RCC 7860 (cell line): ENCODE measurements around the gene KCP.
"Not testable (repeated sequence)": the region's sequence is repeated elsewhere in the genome, so short reads cannot be mapped to it uniquely, and the experiment has no call there.

Experiments used
- DNase-seq: peaks from one replicate; pipeline ENCODE4 v3.0.0-alpha.2; 2015; ENCODE audit warnings: low spot score
- FAIRE-seq: peaks from 2 replicates; lab custom pipeline; 2012; peaks lifted over from hg19 to GRCh38; lab: Jason Lieb, UNC

Gene KCP

GRCh38 chr7:128910569-128910945, at the start of gene KCP:
TSS of gene KCP (minus strand) at chr7:128910709. CDS start at chr7:128910676, 33 bp downstream.
- FAIRE-seq (no peak), DNase-seq (no peak)

DNA sequence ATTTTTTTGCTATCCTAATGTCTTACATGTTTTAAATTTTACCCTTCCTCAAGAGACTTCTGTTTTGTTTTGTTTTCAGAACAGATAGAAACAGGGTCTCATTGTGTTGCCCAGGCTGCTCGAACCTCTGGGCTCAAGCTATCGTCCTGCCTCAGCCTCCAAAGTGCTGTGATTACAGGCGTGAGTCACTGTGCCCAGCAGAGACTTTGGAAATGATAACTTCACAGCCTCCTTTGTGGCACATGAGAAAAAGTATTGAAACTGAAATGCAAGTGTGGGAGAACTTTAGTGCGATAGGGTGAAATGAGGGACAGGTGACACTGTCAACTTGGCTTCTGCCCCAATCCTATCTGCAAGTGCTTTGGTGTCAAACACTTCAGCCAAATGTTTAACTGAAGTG, 48.8 kb upstream of the KCP start:
- FAIRE-seq (no peak), DNase-seq (no peak)

DNA sequence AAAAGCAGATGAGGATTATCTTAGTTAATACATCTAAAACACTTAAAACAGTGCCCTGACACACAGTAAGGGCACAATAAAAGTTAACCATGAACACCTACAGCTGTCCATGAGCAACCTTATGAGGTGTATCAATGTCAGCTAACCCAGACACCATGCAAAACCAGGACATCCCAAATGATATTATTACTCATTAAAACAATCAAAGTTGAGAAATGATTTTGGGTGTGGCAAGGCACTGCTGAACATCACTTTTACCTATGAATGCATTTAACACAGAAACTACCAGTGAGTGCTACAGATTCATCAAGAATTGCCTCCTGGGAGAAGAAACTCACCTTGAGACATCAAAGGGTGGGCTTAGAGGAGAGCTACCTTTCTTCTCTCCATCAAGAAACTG, 45.5 kb upstream of the KCP start:
- DNase-seq (no peak), FAIRE-seq (no peak)

GRCh38 chr7:128954830-128955802, 44.6 kb upstream of the KCP start:
- DNase-seq (no peak), FAIRE-seq (no peak)

DNA sequence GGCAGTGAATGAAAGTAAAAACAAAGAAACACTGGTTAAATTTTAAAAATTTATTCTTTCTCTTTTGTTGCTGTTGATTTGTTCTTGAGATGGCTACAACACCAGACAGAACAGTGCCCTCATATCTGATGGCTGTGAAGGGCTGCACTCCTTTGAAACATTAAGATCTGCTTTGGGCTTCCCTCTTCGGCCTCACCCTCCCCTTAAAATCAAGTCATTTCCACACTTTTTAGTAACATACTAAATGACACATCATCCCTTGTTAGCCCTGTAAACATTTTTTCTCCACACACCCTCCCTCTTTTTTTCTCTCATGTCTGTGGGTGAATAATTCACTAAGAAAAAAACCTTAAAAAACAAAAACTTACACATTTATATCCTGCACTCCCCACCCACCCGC, 43.6 kb upstream of the KCP start:
- no peak for FAIRE-seq
- DNase-seq, result no peak

DNA sequence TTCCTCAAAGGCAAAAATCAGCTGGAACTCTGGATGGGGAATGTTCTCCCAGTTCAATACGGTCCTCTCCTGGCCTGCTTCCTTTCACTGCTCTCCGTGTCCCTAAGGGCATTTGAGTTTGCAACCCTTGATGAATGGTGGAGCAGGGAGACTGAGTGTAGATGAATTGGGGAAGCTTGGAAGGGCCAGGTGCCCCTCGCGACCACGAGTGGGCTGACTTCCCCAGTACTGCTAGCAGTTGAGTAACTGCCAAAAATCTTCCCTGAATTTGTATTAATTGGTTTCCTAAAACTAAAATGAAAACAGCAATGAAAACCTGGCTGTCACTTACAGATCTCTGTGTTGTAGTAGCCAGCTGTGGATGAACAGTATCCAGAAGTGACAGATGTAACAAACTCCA, 40.8 kb upstream of the KCP start:
- DNase-seq (no peak), FAIRE-seq (no peak)

GRCh38 chr7:128948976-128949760, 38.7 kb upstream of the KCP start:
- FAIRE-seq (no peak), DNase-seq (no peak)

DNA sequence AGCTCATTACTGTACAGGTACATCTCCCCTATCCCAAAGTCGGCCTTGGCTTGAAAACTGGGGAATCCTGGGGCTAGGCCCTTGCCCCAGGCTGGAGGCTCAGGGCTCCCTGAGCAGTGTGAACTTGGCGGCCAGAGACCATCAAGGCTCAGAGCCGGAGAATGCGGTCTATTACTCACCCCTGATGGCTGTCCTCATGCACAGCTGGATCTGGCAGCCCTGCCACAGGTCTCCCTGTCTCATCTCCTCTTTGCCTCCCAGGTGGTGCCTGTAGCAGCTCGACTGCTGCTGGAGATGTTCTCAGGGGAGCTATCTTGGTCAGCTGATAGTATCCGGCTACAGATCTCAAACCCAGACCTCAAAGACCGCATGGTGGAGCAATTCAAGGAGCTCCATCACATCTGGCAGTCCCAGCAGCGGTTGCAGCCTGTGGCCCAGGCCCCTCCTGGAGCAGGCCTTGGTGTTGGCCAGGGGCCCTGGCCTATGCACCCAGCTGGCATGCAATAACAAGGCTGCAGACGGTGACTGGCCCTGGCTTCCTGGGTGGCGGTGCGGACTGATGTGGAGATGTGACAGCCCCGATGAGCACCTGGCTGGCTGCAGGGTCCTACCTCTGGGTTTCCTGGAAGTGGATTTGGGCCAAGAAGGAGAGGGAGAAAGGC, 37.9 kb upstream of the KCP start:
- no peak for FAIRE-seq
- no peak for DNase-seq

- DNase-seq (no peak), FAIRE-seq (no peak)
Measured at GRCh38 chr7:128947854-128948253, 37.3 kb upstream of the KCP start.

- no peak for FAIRE-seq
Measured at GRCh38 chr7:128946936-128947830, 36.7 kb upstream of the KCP start.

DNA sequence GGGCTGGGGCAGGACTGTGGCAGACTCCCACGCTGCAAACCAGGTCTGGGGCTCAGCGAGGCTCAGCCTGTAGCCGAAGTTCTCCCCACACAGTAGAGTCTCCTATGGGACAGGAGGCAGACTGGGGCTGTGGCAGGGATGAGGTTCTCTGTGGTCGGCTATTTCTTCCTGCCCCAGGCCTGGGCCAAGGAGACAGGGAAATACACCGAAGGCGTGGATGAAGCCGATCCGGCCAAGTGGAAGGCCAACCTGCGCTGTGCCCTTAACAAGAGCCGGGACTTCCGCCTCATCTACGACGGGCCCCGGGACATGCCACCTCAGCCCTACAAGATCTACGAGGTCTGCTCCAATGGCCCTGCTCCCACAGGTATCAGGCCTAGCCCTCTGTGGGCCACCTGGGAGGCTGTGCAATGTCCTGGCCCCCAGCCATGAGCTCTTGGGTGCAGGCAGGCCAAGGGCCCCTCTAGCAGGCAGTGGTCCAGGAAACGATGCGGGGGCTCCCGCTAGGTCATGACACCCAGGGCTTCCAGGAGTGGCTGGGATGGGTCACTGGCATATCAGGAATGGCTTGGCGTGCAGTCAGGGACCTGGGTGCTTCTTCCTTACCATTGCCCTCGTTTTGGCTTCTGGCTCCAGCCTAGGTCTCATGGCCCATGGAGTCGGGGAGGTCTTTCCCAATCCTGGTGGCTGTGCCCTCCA, 35.3 kb upstream of the KCP start:
- DNase-seq (no peak), FAIRE-seq (no peak)

More at GRCh38 chr7:128946936-128947830, 36.7 kb upstream of the KCP start:
- no peak for DNase-seq

- DNase-seq (no peak), FAIRE-seq (no peak)
Measured at GRCh38 chr7:128944487-128945236, 34.2 kb upstream of the KCP start.

GRCh38 chr7:128943251-128943650, 32.7 kb upstream of the KCP start:
- DNase-seq, FAIRE-seq: not testable (repeated sequence)

GRCh38 chr7:128941946-128942526, 31.5 kb upstream of the KCP start:
- DNase-seq (no peak), FAIRE-seq (no peak)

- DNase-seq, result no peak
- FAIRE-seq, result no peak
Measured at GRCh38 chr7:128941323-128941890, 30.9 kb upstream of the KCP start.

DNA sequence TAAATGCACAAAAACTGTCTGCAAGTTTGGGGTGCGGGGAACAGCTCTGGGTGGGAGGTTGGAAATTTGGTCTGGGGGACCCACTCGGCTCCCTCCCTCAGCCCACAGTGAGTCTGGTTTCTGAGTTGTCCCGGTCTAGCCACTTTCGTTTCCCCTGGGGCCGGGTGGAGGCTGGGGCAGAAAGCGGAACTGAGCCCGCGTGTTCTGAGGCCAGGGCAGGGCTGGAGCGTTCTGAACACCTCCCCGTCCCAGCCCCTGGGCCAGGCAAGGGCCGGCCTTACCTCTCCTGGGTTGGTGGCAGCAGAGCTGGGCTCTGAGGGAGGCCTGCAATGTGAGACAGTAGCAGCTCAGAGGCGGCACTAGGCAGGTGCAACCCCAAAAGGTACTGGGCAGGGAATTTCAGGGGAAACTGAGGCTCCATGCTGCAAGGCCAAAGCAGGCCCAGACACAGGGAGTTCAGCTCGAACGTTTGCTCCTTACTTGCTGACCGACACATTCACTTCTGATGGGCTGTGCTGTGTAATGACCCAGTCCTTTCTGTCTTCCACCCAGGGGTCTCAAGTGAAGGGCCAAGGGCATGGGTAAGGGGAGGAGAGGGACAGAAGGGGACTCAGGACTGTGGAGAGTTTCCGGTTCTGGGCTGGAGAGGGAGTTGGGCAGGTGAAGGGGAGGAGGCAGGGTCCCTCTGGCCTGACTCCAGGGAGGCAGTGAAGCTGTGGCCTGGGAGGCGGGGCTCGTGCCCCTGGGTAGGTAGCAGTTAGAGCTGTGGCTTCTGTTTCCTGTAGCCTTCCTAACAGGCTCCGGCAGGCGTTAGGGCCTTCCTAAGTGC, 30.2 kb upstream of the KCP start:
- no peak for DNase-seq
- no peak for FAIRE-seq

- DNase-seq (no peak), FAIRE-seq (no peak)
Measured at GRCh38 chr7:128939861-128940410, 29.4 kb upstream of the KCP start.
